Measurements from ENCODE around the gene PARP4.
"Not testable (repeated sequence)": the region's sequence is repeated elsewhere in the genome, so short reads cannot be mapped to it uniquely, and the experiment has no call there.

PARP4 gene

DNA sequence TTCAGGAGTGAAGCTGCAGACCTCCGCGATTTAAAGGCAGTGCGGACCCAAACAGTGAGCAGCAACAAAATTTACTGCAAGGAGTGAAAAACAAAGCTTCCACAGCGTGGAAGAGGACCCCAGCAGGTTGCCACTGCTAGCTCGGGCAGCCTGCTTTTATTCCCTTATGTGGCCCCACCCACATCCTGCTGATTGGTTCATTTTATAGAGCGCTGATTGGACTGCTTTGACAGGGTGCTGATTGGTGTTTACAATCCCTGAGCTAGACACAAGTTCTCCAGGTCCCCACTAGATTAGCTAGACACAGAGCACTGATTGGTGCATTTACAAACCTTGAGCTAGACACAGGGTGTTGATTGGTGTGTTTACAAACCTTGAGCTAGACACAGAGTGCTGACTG lies 6.3 kb downstream of the PARP4 start:
- not testable (repeated sequence) for DNase-seq (ENCODE audit: low read depth in 2 of 2)

DNA sequence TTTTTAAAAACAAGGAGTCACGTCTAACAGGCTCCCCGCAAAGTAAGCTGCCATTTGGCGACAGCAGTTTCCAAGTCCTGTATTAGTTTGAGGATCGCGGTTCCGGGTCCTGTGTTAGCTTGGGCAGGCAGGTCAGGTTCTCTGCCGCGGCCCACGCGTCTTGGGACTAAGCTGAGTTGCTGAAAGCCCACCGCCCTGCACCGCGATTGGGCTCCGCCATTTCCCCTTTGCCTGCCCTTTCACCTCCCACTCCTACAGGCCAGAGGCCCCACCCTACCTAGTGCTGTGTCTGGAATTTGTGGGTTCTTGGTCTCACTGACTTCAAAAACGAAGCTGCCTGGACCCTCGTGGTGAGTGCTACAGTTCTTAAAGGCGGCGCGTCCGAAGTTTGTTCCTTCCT lies 6.8 kb downstream of the PARP4 start:
- DNase-seq (ENCODE audit: low read depth in 2 of 2), result no peak

DNA sequence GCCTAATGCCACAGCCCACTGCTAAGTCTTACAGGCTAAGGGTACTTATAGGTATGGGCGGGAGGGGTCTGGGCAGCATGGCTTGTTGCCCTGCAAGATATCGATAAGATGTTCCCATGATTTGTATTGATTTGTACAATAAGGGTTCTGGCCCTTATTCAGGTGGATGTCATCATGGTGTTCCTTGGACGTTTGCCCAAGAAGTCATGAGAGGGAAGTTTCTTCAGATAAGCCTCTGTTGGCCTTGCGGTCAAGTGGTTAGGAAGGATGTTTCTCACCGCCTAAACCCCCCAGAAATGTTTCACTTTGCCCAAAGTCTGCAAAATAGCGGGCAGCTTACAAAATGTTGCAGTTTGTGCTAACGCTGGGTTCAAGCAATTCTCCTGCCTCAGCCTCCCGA lies 7.3 kb downstream of the PARP4 start:
- no peak for DNase-seq (ENCODE audit: low read depth in 2 of 2)

DNA sequence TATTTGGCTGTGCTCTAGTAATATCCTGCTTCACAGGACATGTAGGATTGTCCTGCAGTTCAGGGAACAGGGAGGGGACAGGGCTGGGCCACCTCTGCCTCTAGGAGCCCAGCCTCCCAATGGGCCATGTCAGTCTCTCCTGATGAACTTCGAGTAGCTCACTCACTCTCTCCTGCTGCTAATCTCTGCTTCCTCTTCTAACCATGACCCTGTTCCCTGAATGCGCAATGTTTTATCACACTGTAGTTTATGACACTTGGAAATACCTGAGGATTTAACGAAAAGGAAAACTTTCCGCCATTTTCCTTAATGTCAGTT lies 9.2 kb downstream of the PARP4 start:
- DNase-seq (ENCODE audit: low read depth in 2 of 2), result no peak

DNA sequence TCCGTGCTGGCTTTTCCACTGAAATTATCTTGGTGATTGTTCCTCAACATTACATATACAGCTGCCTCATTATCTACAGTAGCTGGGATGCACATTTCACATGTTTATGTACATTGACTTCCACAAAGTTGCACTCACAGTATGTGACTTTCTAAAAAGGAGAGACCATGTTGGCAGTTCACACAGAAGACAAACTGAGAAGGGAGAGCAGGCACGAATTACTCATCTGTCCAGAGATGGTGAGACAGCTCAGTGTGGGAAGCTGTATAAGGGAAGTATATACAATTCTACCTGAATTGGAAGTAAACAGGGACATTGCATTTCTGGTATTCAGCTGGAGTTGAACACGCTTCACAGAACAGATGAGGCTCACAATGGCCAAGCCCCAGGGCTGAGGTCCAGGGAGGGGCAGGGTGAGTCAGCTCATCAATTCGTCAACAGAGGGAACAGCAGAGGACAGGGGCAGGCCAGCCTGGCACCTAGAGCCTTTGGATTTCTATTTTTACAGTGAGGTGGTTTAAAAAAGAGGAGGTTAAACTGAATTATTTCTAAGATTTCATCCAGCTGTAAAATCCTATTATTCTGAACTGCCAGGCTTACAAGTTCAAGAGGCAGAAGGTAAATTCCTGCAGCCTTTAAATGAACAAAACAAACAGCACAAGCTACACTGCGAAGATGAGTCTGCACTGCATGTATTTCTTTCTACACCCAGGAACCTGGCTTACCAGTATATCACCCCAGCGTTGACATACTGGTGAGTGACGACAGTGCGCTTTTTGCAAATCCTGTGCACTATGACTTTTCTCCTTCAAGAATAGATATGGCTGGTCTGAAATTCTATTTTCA lies 9.8 kb downstream of the PARP4 start:
- DNase-seq (ENCODE audit: low read depth in 2 of 2), result no peak

DNA sequence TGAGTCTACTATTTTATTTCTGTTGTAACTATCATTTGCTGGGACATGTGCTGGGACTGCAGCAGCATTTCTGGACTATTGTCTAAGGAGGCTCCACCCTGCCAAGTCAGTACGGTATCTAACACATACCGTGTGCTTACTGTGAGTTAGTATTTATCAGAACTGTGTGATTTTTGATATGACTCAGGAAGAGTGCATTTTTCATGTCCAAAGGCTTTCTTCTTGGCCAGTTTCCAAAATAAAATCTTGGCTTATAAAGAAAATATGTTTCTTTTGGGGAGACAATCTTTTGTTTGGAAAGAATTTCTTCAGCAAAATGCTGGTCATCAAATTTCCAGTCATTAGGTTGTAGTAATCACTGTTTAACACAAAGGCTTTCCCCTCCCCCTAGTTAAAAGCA lies 11.6 kb downstream of the PARP4 start:
- DNase-seq (ENCODE audit: low read depth in 2 of 2), result no peak

DNA sequence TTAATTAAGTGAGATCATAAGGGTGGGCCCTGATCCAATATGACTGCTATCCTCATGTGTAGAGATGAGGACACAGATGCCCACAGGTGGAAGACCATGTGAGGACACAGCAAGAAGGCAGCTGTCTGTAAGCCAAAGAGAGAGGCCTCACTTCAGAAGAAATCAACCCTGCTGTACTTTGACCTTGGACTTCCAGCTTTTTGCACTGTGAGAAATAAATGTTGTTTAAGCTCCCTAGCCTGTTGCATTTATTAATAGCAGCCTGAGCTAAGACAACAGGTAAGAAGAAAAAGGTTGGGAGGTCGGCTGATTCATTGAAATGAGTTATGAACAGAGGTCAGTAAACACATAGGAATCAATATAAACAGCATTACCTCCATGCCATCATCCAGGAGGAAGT lies 14.8 kb downstream of the PARP4 start:
- no peak for DNase-seq (ENCODE audit: low read depth in 2 of 2)

DNA sequence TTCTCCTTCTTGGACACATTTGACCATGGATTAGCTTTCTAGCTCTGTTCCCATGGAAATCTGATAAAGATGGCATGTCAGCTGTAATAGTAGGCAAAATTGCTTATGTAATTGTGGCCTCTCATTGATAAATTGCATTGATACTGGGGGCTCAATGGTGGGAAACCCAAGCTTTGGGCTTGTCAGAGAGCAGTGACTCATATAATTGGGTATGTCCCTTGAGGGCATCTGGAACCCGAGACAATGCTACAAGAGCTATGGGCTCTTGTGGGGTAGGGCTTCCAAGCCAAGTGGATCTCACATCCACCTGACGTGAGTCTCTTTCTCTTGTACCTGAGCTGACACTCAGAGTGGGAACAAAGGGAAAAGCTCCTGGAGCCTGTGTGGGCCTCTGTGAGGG lies 16.3 kb downstream of the PARP4 start:
- DNase-seq (ENCODE audit: low read depth in 2 of 2), result not testable (repeated sequence)

DNA sequence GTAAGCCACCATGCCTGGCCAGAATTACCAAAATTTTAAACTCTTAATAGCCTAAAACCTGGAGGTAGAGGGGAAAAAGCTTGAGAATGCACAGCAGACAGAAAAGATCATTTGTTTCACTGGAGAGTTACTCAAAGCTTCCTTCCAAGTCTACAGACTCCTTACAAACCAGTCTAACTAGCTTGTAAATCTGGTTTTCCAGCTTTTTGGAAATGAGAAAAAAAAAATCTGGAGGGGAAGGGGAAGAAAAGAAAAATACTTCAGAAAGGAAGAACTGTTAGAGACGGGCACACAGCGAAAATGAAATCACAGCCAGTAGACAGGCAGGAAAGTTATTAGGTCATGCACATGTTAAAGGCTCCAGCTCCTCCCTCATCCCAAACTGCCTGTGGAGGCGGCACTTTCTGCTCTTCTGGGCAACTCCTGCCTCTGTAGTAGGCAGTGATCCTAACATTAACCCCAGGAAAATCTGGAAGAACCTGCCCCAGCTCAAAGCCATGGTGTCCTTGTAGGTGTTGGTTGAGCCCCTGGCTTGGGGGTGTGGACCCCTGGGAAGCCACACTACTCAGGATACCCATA lies 17.3 kb downstream of the PARP4 start:
- no peak for DNase-seq (ENCODE audit: low read depth in 2 of 2)

DNA sequence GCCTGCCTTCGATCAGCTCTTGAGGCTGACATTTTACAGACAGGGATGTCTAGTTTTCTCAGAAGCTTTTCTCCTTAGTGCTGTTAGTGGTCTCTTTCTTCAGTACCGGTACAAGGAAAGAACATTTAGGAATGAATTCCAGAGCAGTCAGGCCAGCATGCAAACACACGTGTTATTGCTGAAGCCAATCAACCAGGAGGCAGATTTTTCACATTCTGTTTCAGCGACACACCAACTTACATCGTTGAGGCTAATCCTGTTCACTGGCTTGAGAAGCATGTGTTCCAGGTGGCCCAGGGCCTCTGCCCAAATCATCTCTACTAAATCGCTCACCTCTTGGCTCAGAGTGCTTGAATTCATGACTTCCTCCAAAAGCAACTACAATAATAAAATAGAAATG lies 19.2 kb downstream of the PARP4 start:
- DNase-seq (ENCODE audit: low read depth in 2 of 2), result no peak

DNA sequence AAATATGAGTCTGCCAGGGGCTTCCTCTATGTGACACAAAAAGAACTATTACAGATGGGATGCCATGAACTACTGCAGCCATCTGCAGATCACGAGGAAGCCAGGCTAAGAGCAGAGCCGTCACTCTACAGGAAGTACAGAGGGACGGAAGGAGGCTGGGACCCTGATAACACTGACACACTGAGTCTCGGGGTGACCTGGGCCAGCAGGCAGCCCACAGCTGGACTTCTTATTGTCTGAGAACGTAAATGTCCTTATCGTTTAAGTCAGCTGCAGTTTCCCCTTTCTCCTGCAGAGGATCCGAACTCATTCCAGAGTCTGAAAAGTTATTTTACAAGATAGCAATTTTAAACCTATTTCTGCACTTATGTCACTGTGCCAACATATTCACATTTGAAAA lies 20.7 kb downstream of the PARP4 start:
- no peak for DNase-seq (ENCODE audit: low read depth in 2 of 2)

DNA sequence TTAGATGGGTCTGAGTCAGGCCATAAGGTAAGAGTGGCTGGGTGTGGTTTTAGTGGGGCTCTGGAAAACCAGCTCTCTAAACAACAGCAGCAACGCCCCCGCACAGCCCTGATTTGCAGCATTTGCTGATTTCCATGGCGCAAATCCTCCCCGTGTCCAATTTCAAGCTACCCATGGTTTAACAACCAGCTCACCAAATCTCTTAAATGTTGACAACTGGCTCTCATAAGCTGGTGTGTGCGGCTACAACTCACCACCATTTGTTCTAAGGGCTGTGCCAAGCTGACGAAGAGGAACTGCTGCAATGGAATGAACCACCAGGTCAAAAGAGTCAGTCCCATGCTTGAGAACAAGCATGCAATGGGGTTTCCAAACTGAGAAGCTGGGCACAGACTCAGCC lies 22.9 kb downstream of the PARP4 start:
- DNase-seq (ENCODE audit: low read depth in 2 of 2), result no peak

DNA sequence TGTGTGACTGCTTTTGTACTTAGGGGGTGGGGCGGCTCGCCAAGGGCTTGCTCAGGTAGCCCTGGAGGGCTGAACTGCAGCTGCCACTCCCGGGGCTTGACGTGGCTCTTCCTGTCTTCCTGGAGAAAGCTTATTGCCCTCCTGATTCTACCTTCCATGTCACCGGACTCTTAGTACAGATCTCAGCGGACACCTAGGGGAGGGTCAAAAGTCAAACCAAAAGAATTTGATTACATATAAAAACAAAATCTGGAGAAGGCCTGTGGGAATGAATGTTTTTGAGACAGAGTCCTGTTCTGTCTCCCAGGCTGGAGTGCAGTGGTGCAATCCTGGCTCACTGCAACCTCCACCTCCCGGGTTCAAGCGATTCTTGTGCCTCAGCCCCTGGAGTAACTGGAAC lies 24.5 kb downstream of the PARP4 start:
- DNase-seq (ENCODE audit: low read depth in 2 of 2), result not testable (repeated sequence)

DNA sequence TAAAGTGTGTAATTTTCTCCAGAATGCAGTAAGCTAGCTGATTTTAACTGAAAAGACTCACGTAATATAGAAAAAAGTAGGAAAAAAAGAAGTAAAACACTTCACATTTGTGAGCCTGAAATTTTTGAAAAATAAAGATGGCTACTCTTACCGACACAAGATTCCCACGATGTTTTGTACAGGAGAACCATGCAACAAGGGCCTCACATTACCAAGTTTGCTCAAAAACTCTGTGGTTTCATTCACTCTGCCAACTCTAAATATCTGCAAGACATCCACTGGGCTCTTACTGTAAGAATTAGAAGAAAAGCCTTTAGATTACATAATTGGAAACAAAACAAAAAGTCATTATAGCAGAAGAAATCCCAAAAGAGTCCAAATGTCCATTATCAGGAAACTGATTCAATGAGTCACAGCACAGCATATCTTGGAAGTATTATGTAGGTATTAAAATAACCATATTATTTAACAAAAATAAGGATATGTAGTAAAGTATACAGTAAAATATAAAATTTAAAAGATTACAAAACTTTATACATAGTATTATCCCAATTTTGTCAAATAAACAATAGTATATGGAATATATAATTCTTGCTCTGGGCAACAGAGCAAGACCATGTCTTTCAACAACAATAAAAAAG lies 26.4 kb downstream of the PARP4 start:
- DNase-seq (ENCODE audit: low read depth in 2 of 2), result not testable (repeated sequence)

DNA sequence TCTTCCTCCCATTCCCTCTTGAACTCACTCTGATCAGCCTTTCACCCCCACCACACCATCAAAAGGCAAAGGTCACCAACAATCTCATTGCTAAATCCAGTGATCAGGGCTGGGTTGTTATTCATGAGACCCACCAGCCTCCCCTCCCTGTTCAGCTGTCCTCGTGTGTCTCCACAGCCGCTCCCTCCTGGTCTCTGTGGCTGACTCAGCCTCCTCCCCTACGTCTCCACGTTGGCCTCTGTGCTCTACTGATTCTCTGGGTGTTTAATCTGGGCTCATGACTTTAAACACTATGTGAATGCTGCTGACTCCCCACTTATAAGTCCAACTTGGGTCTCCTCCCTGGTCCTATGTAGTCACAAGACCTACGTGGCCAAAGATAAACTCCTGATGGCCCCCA lies 38.9 kb downstream of the PARP4 start:
- DNase-seq (ENCODE audit: low read depth in 2 of 2), result no peak

DNA sequence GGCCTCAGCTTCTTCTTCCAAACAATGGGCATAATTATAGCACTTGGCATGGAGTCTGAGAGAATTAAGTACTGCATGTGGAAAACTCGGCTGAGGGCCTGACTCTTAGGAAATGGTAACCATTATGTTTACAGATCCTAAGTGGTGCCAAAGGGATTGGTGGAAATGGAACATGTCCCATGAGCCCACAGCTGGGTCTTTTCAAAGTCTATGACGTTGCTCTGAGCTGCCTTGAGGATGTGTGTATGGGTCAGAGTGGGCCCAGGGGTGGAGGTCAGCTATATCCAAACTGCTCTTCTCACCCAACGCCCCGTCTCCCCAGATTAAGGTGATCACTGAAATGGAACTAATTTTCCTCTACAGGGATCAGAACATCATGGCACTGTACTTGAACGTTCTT lies 40.4 kb downstream of the PARP4 start:
- DNase-seq (ENCODE audit: low read depth in 2 of 2), result not testable (repeated sequence)

DNA sequence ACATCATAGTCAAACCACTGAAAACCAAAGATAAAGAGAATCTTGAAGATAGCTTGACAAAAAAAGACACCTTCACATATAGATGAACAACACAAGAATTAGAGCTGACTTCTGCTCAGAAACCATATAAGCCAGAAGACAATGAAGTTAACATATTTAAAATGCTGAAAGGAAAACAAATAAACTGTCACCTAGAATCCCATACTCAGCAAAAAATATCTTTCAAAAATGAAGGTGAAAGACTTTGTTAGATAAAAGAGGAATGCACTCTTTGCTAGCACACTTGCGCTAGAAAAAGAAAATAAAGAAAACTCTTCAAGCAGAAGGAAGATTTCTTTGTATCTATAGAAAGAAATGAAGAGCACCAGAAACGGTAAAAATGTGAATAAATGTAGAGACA lies 49.5 kb downstream of the PARP4 start:
- DNase-seq (ENCODE audit: low read depth in 2 of 2), result no peak

DNA sequence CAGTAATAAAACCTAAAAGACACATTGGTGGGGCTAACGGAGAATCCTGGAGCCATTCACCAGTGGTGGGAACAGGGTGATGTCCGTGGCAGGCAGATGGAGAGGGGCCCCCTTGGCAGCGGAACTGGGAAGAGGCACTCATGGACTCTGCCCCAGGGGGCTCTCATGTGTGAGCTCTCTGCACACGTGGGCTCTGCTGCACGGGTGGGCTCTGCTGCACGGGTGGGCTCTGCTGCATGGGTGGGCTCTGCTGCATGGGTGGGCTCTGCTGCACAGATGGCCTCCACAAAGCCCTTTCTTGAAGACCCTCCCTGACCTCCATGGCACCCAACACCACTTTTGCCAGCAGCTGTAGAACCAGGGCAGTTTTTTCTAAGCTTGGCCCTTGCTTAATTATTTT lies 52.3 kb downstream of the PARP4 start:
- no peak for DNase-seq (ENCODE audit: low read depth in 2 of 2)

DNA sequence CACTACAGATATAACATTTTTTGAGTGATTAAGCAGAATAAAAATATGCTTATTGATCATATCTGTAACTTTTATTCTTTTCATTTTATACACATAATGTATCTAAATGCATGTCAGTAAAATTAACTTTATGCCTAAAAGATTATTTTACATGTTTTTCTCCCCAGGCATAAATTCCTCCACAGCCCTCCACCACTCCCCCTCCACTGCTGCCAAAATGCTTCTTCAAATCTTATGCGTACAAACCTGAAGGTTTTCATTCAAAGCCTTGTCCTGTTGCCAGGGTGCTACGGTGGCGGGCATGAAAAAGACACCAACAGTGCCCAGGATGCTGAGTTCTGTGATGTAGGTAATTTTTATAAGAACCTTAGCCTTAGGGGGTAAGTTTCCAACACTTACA lies 52.9 kb downstream of the PARP4 start:
- DNase-seq (ENCODE audit: low read depth in 2 of 2), result no peak

DNA sequence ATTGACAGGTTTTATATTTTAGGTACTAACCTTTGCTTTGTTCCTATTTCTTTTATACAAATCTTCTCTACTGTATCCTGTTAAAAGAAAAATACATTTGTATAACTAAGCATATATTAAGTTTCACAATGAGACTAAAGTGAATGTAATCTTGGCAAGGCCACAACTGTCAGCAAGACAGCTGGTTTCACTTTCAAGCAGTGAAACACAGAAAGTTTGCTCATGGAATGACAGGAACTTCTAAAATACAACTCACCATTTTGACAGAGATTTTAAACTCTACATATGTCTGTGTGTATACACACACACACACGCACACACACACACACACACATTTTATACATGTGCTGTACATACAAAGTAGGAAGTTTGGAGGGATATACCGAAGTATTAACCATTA lies 53.3 kb downstream of the PARP4 start:
- DNase-seq (ENCODE audit: low read depth in 2 of 2), result no peak

DNA sequence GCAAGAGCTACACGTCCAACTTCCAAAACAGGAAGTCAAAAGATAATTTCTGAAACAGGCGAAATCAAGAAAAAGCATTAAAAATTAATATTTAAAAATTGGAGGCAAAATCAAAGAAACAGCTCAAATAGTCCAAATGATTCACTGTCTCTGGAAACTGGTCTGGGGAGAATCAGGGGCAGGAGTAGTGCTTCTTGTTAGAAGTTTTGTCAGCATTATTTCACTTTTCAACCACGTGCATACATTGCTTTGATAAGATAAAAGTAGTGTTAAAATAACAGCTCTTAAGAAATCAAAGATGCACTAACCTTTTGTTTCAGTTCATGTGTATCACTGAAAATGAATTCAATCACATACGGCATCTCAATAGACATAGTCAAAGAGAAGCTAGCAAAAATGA lies 53.8 kb downstream of the PARP4 start:
- DNase-seq (ENCODE audit: low read depth in 2 of 2), result no peak

DNA sequence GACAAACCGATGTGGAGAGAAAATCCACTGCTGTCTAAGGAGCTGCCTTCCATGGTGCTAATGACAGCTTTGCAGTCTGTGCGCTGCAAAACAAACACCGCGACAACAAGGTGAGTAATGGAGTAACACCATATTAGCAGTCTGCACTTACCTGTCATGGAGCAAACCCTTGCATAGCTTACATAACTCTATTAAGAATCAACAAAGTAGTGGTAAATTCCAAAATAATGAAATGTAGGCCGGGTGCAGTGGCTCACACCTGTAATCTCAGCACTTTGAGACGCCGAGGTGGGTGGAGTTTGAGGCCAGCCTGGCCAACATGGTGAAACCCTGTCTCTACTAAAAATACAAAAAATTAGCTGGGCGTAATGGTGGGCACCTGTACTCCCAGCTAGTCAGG lies 56.2 kb downstream of the PARP4 start:
- no peak for DNase-seq (ENCODE audit: low read depth in 2 of 2)

DNA sequence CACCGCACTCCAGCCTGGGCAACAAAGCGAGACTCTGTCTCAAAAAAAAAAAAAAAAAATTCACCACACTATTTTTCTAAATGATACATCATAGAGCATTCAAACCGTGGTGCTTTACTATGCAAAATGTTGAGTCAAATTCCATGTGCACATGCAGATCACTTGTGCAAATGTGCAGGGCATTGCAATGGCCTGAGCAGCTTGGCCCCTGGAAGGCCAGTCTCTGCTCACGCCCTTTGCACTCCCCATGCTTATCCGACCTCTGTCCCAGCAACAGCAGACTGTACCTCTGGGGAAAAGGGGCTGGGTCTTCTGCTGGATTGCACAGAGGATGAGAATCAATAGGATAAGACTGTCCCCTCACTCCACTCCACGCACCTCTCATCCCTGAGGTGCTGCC lies 58.5 kb downstream of the PARP4 start:
- DNase-seq (ENCODE audit: low read depth in 2 of 2), result no peak
